Pancreas (tissue), 10 donors: ENCODE data around the gene RSPH9. TPM values are rescaled to one million over a fixed set of nuclear protein-coding genes. Genes with fewer than 3 reads are reported as not detected.

ENCODE experiments used
- ATAC-seq, 4 donors: fragments of 200-7000 bp; cut with Tn5 transposase; one replicate each; pipeline versions ENCODE4 v1.8.0 to v1.9.1; 2020; ENCODE audit warnings: mild to moderate bottlenecking in 4 of 4, moderate library complexity in 4 of 4
- DNase-seq, 6 donors: peaks; one replicate each; pipeline ENCODE4 v3.0.0-alpha.2; 2020
- FAIRE-seq: peaks from 2 replicates; lab custom pipeline; 2012; peaks lifted over from hg19 to GRCh38; lab: Jason Lieb, UNC
- H3K27ac ChIP-seq, 4 donors: fragments of 200-600 bp; sonication (generic); 1 replicate in 3 of 4; 2 replicates in 1 of 4; pipeline versions ENCODE4 v1.5.0 to v1.8.0; 2020
- H3K27me3 ChIP-seq, 4 donors: fragments of 200-600 bp; one replicate each; pipeline ENCODE4 v1.8.0; 2021
- H3K36me3 ChIP-seq, 3 donors: fragments of 200-600 bp; sonication (generic) in 1 of 3; one replicate each; pipeline versions ENCODE4 v1.5.0 to v1.8.0; 2020 to 2021
- H3K4me1 ChIP-seq, 3 donors: fragments of 200-600 bp; one replicate each; pipeline ENCODE4 v1.8.0; 2021
- H3K4me3 ChIP-seq, 4 donors: fragments of 200-600 bp; sonication (generic) in 2 of 4; one replicate each; pipeline versions ENCODE4 v1.5.0 to v1.8.0; 2020 to 2021
- H3K9me3 ChIP-seq, 4 donors: fragments of 200-600 bp; one replicate each; pipeline ENCODE4 v1.8.0; 2021
- CTCF ChIP-seq, 4 donors: fragments of 200-600 bp; sonication (generic) in 3 of 4; IDR thresholded peaks; one replicate each; pipeline versions ENCODE4 v1.5.0 to v1.8.0; 2021; ENCODE audit warnings: antibody characterized with exemption in 4 of 4
- WGBS, 2 donors: extraction: QIAGEN DNeasy Blood & Tissue Kit; methylation state at CpG; one replicate each; pipeline ENCODE4 v1.1.7; 2013; 5-methylcytosine and 5-hydroxymethylcytosine counted together
- intact Hi-C, 3 donors: fragments of 100-400 bp; cut with DNase I; formaldehyde crosslinking; loops; one replicate each; pipeline versions ENCODE4 v1.11.1 to v1.14.2; 2022
- polyA plus RNA-seq, 2 donors: library from polyadenylated mRNA; stranded (reverse); fragments of 200-250 nt; gene quantifications; one replicate each; pipeline ENCODE4 v1.2.3, GENCODE V29; 2013
- total RNA-seq, 6 donors: library from RNA; stranded (reverse); fragmentation: NEBNext Ultra II Directional in 4 of 6; extraction: Animal tissue kit (Norgen Biotek cat#: 25700) in 4 of 6; gene quantifications; one replicate each; pipeline versions ENCODE4 v1.2.1 to v1.2.4, GENCODE V29; 2021 to 2023
- donor health status: healthy with polysubstance abuse.
- donor health status: DM: no; HTN: no; CAD: no; lungs with moderate emphysema.
- donor health status: DM: no; HTN: no; CAD: no.
- donor health status: control.
- donor health status: control.
- donor health status: Bipolar disorder and iron deficiency.
- donor health status: DM: yes; HTN: yes; CAD: no.
- donor health status: DM: no; HTN: no; CAD: no.
- donor health status: DM: no; HTN: no; CAD: no.
- donor health status: DM: yes; HTN: yes; CAD: no.

RSPH9 gene
- total and polyA plus RNA-seq, 8 donors, result 0.06 to 1.1 (median 0.12) TPM; not detected in 3

GRCh38 chr6:43627008-43627825, 17.6 kb upstream of the RSPH9 start:
- Histone ChIP-seq H3K36me3 (peaks cover 0 to 35% (median 5%) of the 10 kb centered on the region in 3 donors), H3K4me1 (peaks cover 0 to 21% (median 4%) of the 10 kb centered on the region in 3 donors), H3K4me3 (peak overlapping the region in 2 of 4 donors; percentile 73 to 97), H3K27ac (peak overlapping the region; percentile 6 to 97 (median 74)), H3K27me3 (no peaks in the 10 kb centered on the region), H3K9me3 (no peaks in the 10 kb centered on the region)
- intact Hi-C loops, result no loop called here
- FAIRE-seq (no peak), ATAC-seq (peak; percentile 4 to 35 (median 17)), DNase-seq (peak in 4 of 6 donors; percentile 77 to 88 (median 82))
- 61 to 66% methylated on average over 5 of the region's 5 CpGs for WGBS, 2 donors
- TF ChIP-seq CTCF (IDR thresholded peaks at IDR 0.05), result no peak

- ATAC-seq (peak; percentile 2 to 30 (median 10)), FAIRE-seq (no peak), DNase-seq (peak in 4 of 6 donors; percentile 61 to 71 (median 66))
- Histone ChIP-seq H3K27ac (peak overlapping the region; percentile 87 to 97 (median 93)), H3K27me3 (no peaks in the 10 kb centered on the region), H3K4me3 (peak overlapping the region; percentile 51 to 97 (median 82)), H3K4me1 (peaks cover 0 to 21% (median 4%) of the 10 kb centered on the region in 3 donors), H3K9me3 (no peaks in the 10 kb centered on the region), H3K36me3 (peaks cover 0 to 21% (median 5%) of the 10 kb centered on the region in 3 donors)
- no peak for TF ChIP-seq CTCF (IDR thresholded peaks at IDR 0.05)
- 0 to 1% methylated on average over 25 of the region's 25 CpGs for WGBS, 2 donors
- intact Hi-C loops, result no loop called here
Observed at GRCh38 chr6:43628393-43629103, 16.3 kb upstream of the RSPH9 start.

- intact Hi-C loops, result no loop called here
- peaks cover 0 to 16% (median 5%) of the 10 kb centered on the region in 3 donors for H3K36me3 ChIP-seq
- no peaks in the 10 kb centered on the region for H3K9me3 ChIP-seq
- FAIRE-seq (peak; percentile 20), ATAC-seq (peak; percentile 85 to 93 (median 86)), DNase-seq (peak; percentile 95 to 99 (median 98))
- peak within 1 kb of the TSS; percentile 87 to 97 (median 93) for H3K27ac ChIP-seq
- 0 to 1% methylated on average over 43 to 46 of the region's 46 CpGs for WGBS, 2 donors
- TF ChIP-seq CTCF (IDR thresholded peaks at IDR 0.05), result no peak
- H3K4me3 ChIP-seq, result peak within 1 kb of the TSS; percentile 51 to 97 (median 82)
- peaks cover 0 to 21% (median 4%) of the 10 kb centered on the region in 3 donors for H3K4me1 ChIP-seq
- H3K27me3 ChIP-seq, result no peaks in the 10 kb centered on the region
Observed at GRCh38 chr6:43629104-43629504, 15.7 kb upstream of the RSPH9 start, which contains the start of gene GTPBP2. TSS of gene GTPBP2 (minus strand) at chr6:43629264. CDS start at chr6:43629162, 102 bp downstream.

GRCh38 chr6:43629505-43630300, 15.1 kb upstream of the RSPH9 start:
- peak overlapping the region; percentile 51 to 97 (median 82) for H3K4me3 ChIP-seq
- no peaks in the 10 kb centered on the region for H3K27me3 ChIP-seq
- H3K4me1 ChIP-seq, result peaks cover 0 to 21% (median 4%) of the 10 kb centered on the region in 3 donors
- H3K36me3 ChIP-seq, result peaks cover 0 to 10% (median 5%) of the 10 kb centered on the region in 3 donors
- DNase-seq, result peak; percentile 89 to 98 (median 96)
- peak; percentile 81 for FAIRE-seq
- TF ChIP-seq CTCF (IDR thresholded peaks at IDR 0.05), result no peak
- no peaks in the 10 kb centered on the region for H3K9me3 ChIP-seq
- intact Hi-C loops, result no loop called here
- peak; percentile 81 to 90 (median 86) for ATAC-seq
- peak overlapping the region; percentile 87 to 97 (median 93) for H3K27ac ChIP-seq
- 0% methylated on average over 41 of the region's 41 CpGs for WGBS, 2 donors
